HepG2 (cell line): ENCODE data around the gene C1orf159. TPM values are rescaled to one million over a fixed set of nuclear protein-coding genes. Genes with fewer than 3 reads are reported as not detected.

ENCODE experiments used
- ATAC-seq: fragments of 200-7000 bp; cut with Tn5 transposase; 3 replicates; pipeline ENCODE4 v1.9.1; 2020; ENCODE audit warnings: mild to moderate bottlenecking, moderate library complexity
- BruUV-seq: library from RNA; stranded (reverse); fragments of 400-500 nt; replicated peaks from 2 replicates; lab custom pipeline; 2021; lab: Mats Ljungman, UMichigan
- CTCF ChIA-PET: fragments of 300-600 bp; formaldehyde crosslinking; extraction: SDS; loops from one replicate; lab custom pipeline; 2021; ENCODE audit warnings: low total read pairs, inconsistent platforms, low intra/inter-chr PET ratio; lab: Yijun Ruan, JAX
- POLR2A ChIA-PET: fragments of 350-600 bp; sonication (Branson Sonifier 250); formaldehyde crosslinking; loops from one replicate; lab custom pipeline; 2020; ENCODE audit warnings: antibody characterized with exemption, inconsistent platforms; lab: Yijun Ruan, JAX
- DNase-seq: peaks from one replicate; pipeline ENCODE4 v3.0.0-alpha.2; 2015; ENCODE audit warnings: low spot score
- FAIRE-seq: peaks from 3 replicates; lab custom pipeline; 2011; peaks lifted over from hg19 to GRCh38; lab: Jason Lieb, UNC
- H2AFZ ChIP-seq: one replicate; pipeline ENCODE4 v1.6.1; 2011; ENCODE audit warnings: low read length, inconsistent platforms
- H3K27ac ChIP-seq: fragments of 300-600 bp; 3 replicates; pipeline ENCODE4 v1.8.0; 2011; ENCODE audit warnings: mixed run types, mild to moderate bottlenecking, mixed read lengths, low read length, inconsistent platforms; ENCODE audit not compliant: insufficient read depth; ENCODE audit errors: extremely low read length
- H3K27me3 ChIP-seq, 2 experiments: fragments of 200-600 bp in 1 of 2; 2 replicates in 1 of 2; 3 replicates in 1 of 2; pipeline versions ENCODE4 v1.6.0 to v1.8.0; 2011; ENCODE audit warnings: low read length in 2 of 2, mild to moderate bottlenecking in 2 of 2, moderate library complexity in 2 of 2, inconsistent platforms in 1 of 2; ENCODE audit not compliant: insufficient read depth in 2 of 2, control insufficient read depth in 1 of 2
- H3K36me3 ChIP-seq, 2 experiments: fragments of 200-600 bp in 1 of 2; replicated peaks in 1 of 2; 2 replicates in 1 of 2; 3 replicates in 1 of 2; pipeline versions ENCODE4 v1.5.1 to v1.8.0; 2011; ENCODE audit warnings: low read length in 2 of 2, inconsistent platforms in 1 of 2; ENCODE audit not compliant: insufficient read depth in 2 of 2, control insufficient read depth in 1 of 2
- H3K4me1 ChIP-seq: 2 replicates; pipeline ENCODE4 v1.5.1; 2012; ENCODE audit warnings: low read length, inconsistent platforms; ENCODE audit not compliant: insufficient read depth
- H3K4me2 ChIP-seq: 2 replicates; pipeline ENCODE4 v1.6.0; 2011; ENCODE audit warnings: low read depth, low read length, inconsistent platforms
- H3K4me3 ChIP-seq, 3 experiments: fragments of 200-600 bp in 1 of 3; sonication (generic), shearing (Covaris generic) in 1 of 3; replicated peaks in 1 of 3; 2 replicates each; pipeline ENCODE4 v1.5.1; 2011 to 2016; ENCODE audit warnings: low read length in 3 of 3, inconsistent platforms in 2 of 3, low read depth in 2 of 3, mild to moderate bottlenecking in 2 of 3, control low read depth in 1 of 3, mixed read lengths in 1 of 3; ENCODE audit not compliant: insufficient read depth in 1 of 3
- H3K79me2 ChIP-seq: one replicate; pipeline ENCODE4 v1.6.1; 2011; ENCODE audit warnings: low read length, inconsistent platforms; ENCODE audit not compliant: insufficient read depth
- H3K9ac ChIP-seq: 2 replicates; pipeline ENCODE4 v1.6.0; 2011; ENCODE audit warnings: mild to moderate bottlenecking, low read depth, low read length, inconsistent platforms; ENCODE audit not compliant: insufficient read depth
- H3K9me3 ChIP-seq: 2 replicates; pipeline ENCODE4 v1.5.1; 2012; ENCODE audit warnings: mild to moderate bottlenecking, low read length
- H4K20me1 ChIP-seq: 2 replicates; pipeline ENCODE4 v1.6.0; 2011; ENCODE audit warnings: inconsistent platforms, mild to moderate bottlenecking, low read length, moderate library complexity; ENCODE audit not compliant: insufficient read depth
- ARID2 ChIP-seq: sonication (generic); formaldehyde crosslinking; IDR thresholded peaks from 2 replicates; pipeline ENCODE4 v1.8.1; 2022; ENCODE audit warnings: mild to moderate bottlenecking, missing genetic modification reagents, borderline replicate concordance
- ELF4 ChIP-seq: sonication (generic); formaldehyde crosslinking; IDR thresholded peaks from 2 replicates; pipeline ENCODE4 v1.5.0; 2020; ENCODE audit warnings: missing genetic modification reagents, mild to moderate bottlenecking, moderate library complexity, borderline replicate concordance
- MAX ChIP-seq: IDR thresholded peaks from 2 replicates; pipeline ENCODE4 v1.6.1; 2012; ENCODE audit warnings: inconsistent platforms
- NFKBIZ ChIP-seq: IDR thresholded peaks from 2 replicates; pipeline ENCODE4 v1.6.1; 2018; ENCODE audit warnings: missing genetic modification reagents, missing compliant biosample characterization
- RBM39 ChIP-seq: fragments of 200-400 bp; formaldehyde crosslinking; IDR thresholded peaks from one replicate; pipeline ENCODE4 v1.6.1; 2018; ENCODE audit warnings: antibody characterized with exemption, mild to moderate bottlenecking, low read depth, low read length; ENCODE audit not compliant: poor library complexity, severe bottlenecking
- SRSF1 ChIP-seq: fragments of 200-400 bp; formaldehyde crosslinking; optimal IDR thresholded peaks from 2 replicates; pipeline ENCODE3; 2017; ENCODE audit warnings: mild to moderate bottlenecking, low read depth, low read length, moderate library complexity
- STAG1 ChIP-seq: sonication (generic); formaldehyde crosslinking; IDR thresholded peaks from 2 replicates; pipeline ENCODE4 v1.4.0; 2020; ENCODE audit warnings: missing genetic modification reagents
- TBX2 ChIP-seq: sonication (generic); formaldehyde crosslinking; IDR thresholded peaks from 2 replicates; pipeline ENCODE4 v1.5.0; 2020; ENCODE audit warnings: missing genetic modification reagents, mild to moderate bottlenecking, borderline replicate concordance
- ZNF329 ChIP-seq: sonication (generic); formaldehyde crosslinking; IDR thresholded peaks from 2 replicates; pipeline ENCODE4 v1.9.0; 2021; ENCODE audit warnings: low read depth, mild to moderate bottlenecking, missing genetic modification reagents
- ZNF362 ChIP-seq: sonication (generic); formaldehyde crosslinking; IDR thresholded peaks from 2 replicates; pipeline ENCODE4 v1.4.0; 2020; ENCODE audit warnings: missing genetic modification reagents, mild to moderate bottlenecking, borderline replicate concordance
- ZNF441 ChIP-seq: sonication (generic); formaldehyde crosslinking; IDR thresholded peaks from 2 replicates; pipeline ENCODE4 v1.7.0; 2021; ENCODE audit warnings: missing genetic modification reagents, borderline replicate concordance
- ZSCAN31 ChIP-seq: sonication (generic); formaldehyde crosslinking; IDR thresholded peaks from 2 replicates; pipeline ENCODE4 v1.5.0; 2020; ENCODE audit warnings: low read depth, mild to moderate bottlenecking, missing genetic modification reagents
- ZZZ3 ChIP-seq: sonication (generic); formaldehyde crosslinking; IDR thresholded peaks from 2 replicates; pipeline ENCODE4 v1.4.0; 2020; ENCODE audit warnings: missing genetic modification reagents, mild to moderate bottlenecking, borderline replicate concordance
- WGBS: methylation state at CpG from one replicate; pipeline ENCODE4 v1.1.6; 2017; ENCODE audit warnings: low lambda C conversion rate; 5-methylcytosine and 5-hydroxymethylcytosine counted together
- in situ Hi-C: cut with HindIII; loops from 2 replicates; pipeline ENCODE4 v1.10.0; 2017; ENCODE audit warnings: low pct_unique_long_range_greater_than_20kb; ENCODE audit not compliant: extremely low pct_ligation_motif_present
- intact Hi-C: fragments of 100-400 bp; cut with micrococcal nuclease; formaldehyde crosslinking; loops from one replicate; pipeline ENCODE4 v1.10.0; 2022; ENCODE audit not compliant: unreplicated experiment
- polyA plus RNA-seq, 8 experiments: library from polyadenylated mRNA; depleted of rRNA in 3 of 8; stranded (reverse) in 7 of 8; unstranded in 1 of 8; fragments of >200 nt; fragmentation: Illumina TruSeq in 4 of 8; extraction: Trizol in 4 of 8; gene quantifications; 2 replicates each; pipeline versions ENCODE4 v1.2.1 to v1.2.3, GENCODE V29; 2011 to 2016; ENCODE audit warnings: low read depth in 4 of 8, missing spikeins in 1 of 8, mixed read lengths in 1 of 8; ENCODE audit not compliant: insufficient read depth in 1 of 8
- total RNA-seq, 5 experiments: library from RNA; depleted of rRNA; stranded (reverse); fragments of >200 nt; fragmentation: Illumina TruSeq; extraction: Trizol; gene quantifications; 2 replicates each; pipeline ENCODE4 v1.2.3, GENCODE V29; 2016; ENCODE audit warnings: low read depth in 1 of 5

The C1orf159 gene
- total and polyA plus RNA-seq, 2 of the 13 experiments (the other 11 are each of a cell fraction or from before 2014, with no cell fraction given) = 3.8 to 6.7 TPM

GRCh38 chr1:1110561-1110971, 5.3 kb downstream of the C1orf159 start:
- ATAC-seq (no peak), FAIRE-seq (no peak), DNase-seq (no peak)
- Histone ChIP-seq H4K20me1 (no peaks in the 10 kb centered on the region), H3K79me2 (peaks cover 6% of the 10 kb centered on the region), H3K4me3 (no peak overlapping the region), H3K4me2 (no peak overlapping the region), H3K9ac (no peak overlapping the region), H3K27ac (no peak overlapping the region), H3K27me3 (no peaks in the 10 kb centered on the region), H2AFZ (no peak overlapping the region), H3K4me1 (peaks cover 7% of the 10 kb centered on the region; the same call in 1 of the 2 replicates), H3K9me3 (peaks cover 10% of the 10 kb centered on the region), H3K36me3 (peaks cover 5 to 7% of the 10 kb centered on the region in 2 experiments; a peak in 3 of 5 replicates)
- in situ Hi-C loops = no loop called here
- BruUV-seq = no TSS peak
- TF ChIP-seq RBM39 (no peak), ZNF362 (no peak), STAG1 (CRISPR knock-in tag) (no peak), SRSF1 (no peak), ZNF329 (CRISPR knock-in tag) (no peak), ARID2 (CRISPR knock-in tag) (no peak), MAX (no peak), ZNF441 (CRISPR knock-in tag) (no peak), TBX2 (CRISPR knock-in tag) (no peak), ELF4 (no peak), ZZZ3 (CRISPR knock-in tag) (no peak), ZSCAN31 (CRISPR knock-in tag) (no peak), NFKBIZ (no peak)
- CTCF ChIA-PET = no interaction called here
- POLR2A ChIA-PET = no interaction called here
- intact Hi-C loops = no loop called here
- WGBS = 96% methylated on average over 29 of the region's 29 CpGs
